Stomach (tissue), 9 donors: ENCODE results near the gene RPL21. TPM values are rescaled to one million over a fixed set of nuclear protein-coding genes. Genes with fewer than 3 reads are reported as not detected.
"Not testable (repeated sequence)": the region's sequence is repeated elsewhere in the genome, so short reads cannot be mapped to it uniquely, and the experiment has no call there.

Experiments
- DNase-seq, 2 donors: peaks; one replicate each; pipeline versions ENCODE4 v3.0.0 to v3.0.0-alpha.2; 2013 to 2019
- H3K27ac ChIP-seq, 5 donors: fragments of 200-600 bp in 4 of 5; sonication (generic) in 4 of 5; one replicate each; pipeline ENCODE4 v1.5.1; 2013 to 2019; ENCODE audit warnings: mild to moderate bottlenecking in 1 of 5, moderate library complexity in 1 of 5
- H3K27me3 ChIP-seq, 3 donors: fragments of 200-600 bp; sonication (generic); one replicate each; pipeline ENCODE4 v1.5.1; 2017 to 2019; ENCODE audit warnings: mixed run types in 1 of 3
- H3K36me3 ChIP-seq, 4 donors: fragments of 200-600 bp; sonication (generic); 1 replicate in 3 of 4; 2 replicates in 1 of 4; pipeline ENCODE4 v1.5.1; 2016 to 2019
- H3K4me1 ChIP-seq, 4 donors: fragments of 200-600 bp; sonication (generic); one replicate each; pipeline ENCODE4 v1.5.1; 2016 to 2019
- H3K4me3 ChIP-seq, 4 donors: fragments of 200-600 bp; sonication (generic) in 3 of 4; one replicate each; pipeline ENCODE4 v1.5.1; 2016 to 2019; ENCODE audit warnings: mild to moderate bottlenecking in 1 of 4
- H3K9me3 ChIP-seq, 4 donors: fragments of 200-600 bp; sonication (generic); one replicate each; pipeline ENCODE4 v1.5.1; 2016 to 2019
- CTCF ChIP-seq, 7 experiments: fragments of 450-650 bp in 4 of 7; fragments of 200-600 bp in 3 of 7; sonication (generic) in 3 of 7; IDR thresholded peaks; one replicate each; pipeline ENCODE4 v1.5.1; 2016 to 2019; ENCODE audit warnings: antibody characterized with exemption in 7 of 7, control low read depth in 2 of 7, mild to moderate bottlenecking in 1 of 7
- EP300 ChIP-seq: sonication (generic); formaldehyde crosslinking; IDR thresholded peaks from one replicate; pipeline ENCODE4 v1.6.1; 2017; ENCODE audit warnings: antibody characterized with exemption
- POLR2A ChIP-seq, 4 donors: fragments of 450-650 bp; IDR thresholded peaks; one replicate each; pipeline ENCODE4 v1.6.1; 2016; ENCODE audit warnings: antibody characterized with exemption in 4 of 4, control low read depth in 2 of 4, mild to moderate bottlenecking in 1 of 4, moderate library complexity in 1 of 4
- POLR2AphosphoS5 ChIP-seq, 3 donors: sonication (generic); formaldehyde crosslinking; IDR thresholded peaks; one replicate each; pipeline ENCODE4 v1.6.1; 2016; ENCODE audit warnings: antibody characterized with exemption in 3 of 3
- WGBS, 5 donors: extraction: QIAGEN DNeasy Blood & Tissue Kit in 3 of 5; methylation state at CpG; one replicate each; pipeline versions ENCODE4 v1.1.5 to v1.1.7; 2013 to 2018; 5-methylcytosine and 5-hydroxymethylcytosine counted together
- intact Hi-C: fragments of 100-400 bp; cut with DNase I; formaldehyde crosslinking; loops from one replicate; pipeline ENCODE4 v1.15.1; 2023; ENCODE audit warnings: low total_unique reads
- polyA plus RNA-seq, 3 donors: library from polyadenylated mRNA; stranded (reverse); fragments of 200-250 nt; gene quantifications; one replicate each; pipeline ENCODE4 v1.2.3, GENCODE V29; 2013
- total RNA-seq, 5 donors: library from RNA; depleted of rRNA; stranded (reverse); fragments of >200 nt; gene quantifications; one replicate each; pipeline versions ENCODE4 v1.1.0 to v1.2.3, GENCODE V29; 2014 to 2016
- donor health status: healthy with polysubstance abuse.
- donor health status: Bipolar disorder and iron deficiency.
- donor health status: healthy.

RPL21 gene
- total and polyA plus RNA-seq, 8 donors = 338 to 2,038 (median 966) TPM

- Histone ChIP-seq H3K9me3 (peaks cover 0 to 4% (median 0%) of the 10 kb centered on the region in 4 donors), H3K36me3 (no peaks in the 10 kb centered on the region), H3K27ac (no peak overlapping the region), H3K4me3 (no peak overlapping the region), H3K27me3 (no peaks in the 10 kb centered on the region), H3K4me1 (no peaks in the 10 kb centered on the region)
- intact Hi-C loops = no loop called here
- no peak for DNase-seq
- TF ChIP-seq CTCF (IDR thresholded peaks at IDR 0.05) = no peak
- TF ChIP-seq POLR2AphosphoS5 (IDR thresholded peaks at IDR 0.05) = no peak
- no peak for TF ChIP-seq EP300
- no peak for TF ChIP-seq POLR2A (IDR thresholded peaks at IDR 0.05)
- 87 to 92% (median 88%) methylated on average over 14 to 19 of the region's 19 CpGs for WGBS, 5 donors
Measured at GRCh38 chr13:27219611-27220010, 31.7 kb upstream of the RPL21 start.

GRCh38 chr13:27222100-27222499, 29.3 kb upstream of the RPL21 start:
- H3K9me3 ChIP-seq, DNase-seq, H3K27me3 ChIP-seq, intact Hi-C loops, H3K4me3 ChIP-seq, H3K4me1 ChIP-seq, H3K36me3 ChIP-seq, H3K27ac ChIP-seq: not testable (repeated sequence)
- 61 to 69% (median 62%) methylated on average over 2 of the region's 2 CpGs for WGBS, 5 donors

GRCh38 chr13:27226991-27227390, 24.4 kb upstream of the RPL21 start:
- no peak overlapping the region for H3K27ac ChIP-seq
- TF ChIP-seq POLR2AphosphoS5 (IDR thresholded peaks at IDR 0.05) (no peak), POLR2A (IDR thresholded peaks at IDR 0.05) (no peak), CTCF (IDR thresholded peaks at IDR 0.05) (no peak), EP300 (no peak)
- no peaks in the 10 kb centered on the region for H3K4me1 ChIP-seq
- H3K9me3 ChIP-seq = peaks cover 0 to 11% (median 8%) of the 10 kb centered on the region in 4 donors
- DNase-seq = no peak
- no peaks in the 10 kb centered on the region for H3K27me3 ChIP-seq
- intact Hi-C loops = no loop called here
- 65 to 75% (median 72%) methylated on average over 2 of the region's 2 CpGs for WGBS, 5 donors
- H3K36me3 ChIP-seq = no peaks in the 10 kb centered on the region
- H3K4me3 ChIP-seq = no peak overlapping the region

- Histone ChIP-seq H3K27ac (no peak overlapping the region), H3K36me3 (no peaks in the 10 kb centered on the region), H3K9me3 (peaks cover 0 to 15% (median 13%) of the 10 kb centered on the region in 4 donors), H3K4me1 (no peaks in the 10 kb centered on the region), H3K4me3 (no peak overlapping the region), H3K27me3 (no peaks in the 10 kb centered on the region)
- no peak for DNase-seq
- intact Hi-C loops = no loop called here
- no peak for TF ChIP-seq CTCF (IDR thresholded peaks at IDR 0.05)
- no peak for TF ChIP-seq POLR2A (IDR thresholded peaks at IDR 0.05)
- TF ChIP-seq POLR2AphosphoS5 (IDR thresholded peaks at IDR 0.05) = no peak
- TF ChIP-seq EP300 = no peak
Measured at GRCh38 chr13:27228131-27228530, 23.2 kb upstream of the RPL21 start.

- H3K4me1 ChIP-seq = no peaks in the 10 kb centered on the region
- intact Hi-C loops = no loop called here
- peaks cover 0 to 15% (median 11%) of the 10 kb centered on the region in 4 donors for H3K9me3 ChIP-seq
- TF ChIP-seq EP300 (no peak), POLR2AphosphoS5 (IDR thresholded peaks at IDR 0.05) (no peak), POLR2A (IDR thresholded peaks at IDR 0.05) (no peak), CTCF (IDR thresholded peaks at IDR 0.05) (no peak)
- no peak overlapping the region for H3K27ac ChIP-seq
- no peaks in the 10 kb centered on the region for H3K27me3 ChIP-seq
- no peaks in the 10 kb centered on the region for H3K36me3 ChIP-seq
- WGBS, 5 donors = 90 to 98% (median 96%) methylated on average over 3 of the region's 3 CpGs
- H3K4me3 ChIP-seq = no peak overlapping the region
- DNase-seq = no peak
Measured at GRCh38 chr13:27229642-27230041, 21.7 kb upstream of the RPL21 start.
